Urinary bladder (tissue), 4 donors: Measurements from ENCODE around the gene TIPRL. TPM values are rescaled to one million over a fixed set of nuclear protein-coding genes. Genes with fewer than 3 reads are reported as not detected.

Experiments used
- DNase-seq: peaks from one replicate; pipeline ENCODE4 v3.0.0-alpha.2; 2015; ENCODE audit errors: extremely low spot score
- H3K27ac ChIP-seq: one replicate; pipeline ENCODE4 v1.5.1; 2013; ENCODE audit warnings: low read depth, mild to moderate bottlenecking, moderate library complexity
- H3K36me3 ChIP-seq: one replicate; pipeline ENCODE4 v1.6.1; 2013; ENCODE audit warnings: mild to moderate bottlenecking, moderate library complexity; ENCODE audit not compliant: insufficient read depth
- H3K4me1 ChIP-seq: one replicate; pipeline ENCODE4 v1.6.1; 2013; ENCODE audit warnings: mild to moderate bottlenecking, moderate library complexity; ENCODE audit not compliant: insufficient read depth
- H3K4me3 ChIP-seq: one replicate; pipeline ENCODE4 v1.5.1; 2013; ENCODE audit warnings: low read depth, low read length
- WGBS: extraction: QIAGEN DNeasy Blood & Tissue Kit; methylation state at CpG from one replicate; pipeline ENCODE4 v1.1.7; 2013; 5-methylcytosine and 5-hydroxymethylcytosine counted together
- polyA plus RNA-seq: library from polyadenylated mRNA; stranded (reverse); fragments of 200-250 nt; gene quantifications from one replicate; pipeline ENCODE4 v1.2.3, GENCODE V29; 2013
- small RNA-seq: library from RNA; depleted of rRNA; stranded (forward); fragments of <200 nt; gene quantifications from one replicate; pipeline ENCODE3, GENCODE V24; 2014
- total RNA-seq: library from RNA; depleted of rRNA; stranded (reverse); fragments of >200 nt; gene quantifications from one replicate; pipeline ENCODE4 v1.2.3, GENCODE V29; 2014
- donor health status: healthy with polysubstance abuse.
- donor health status: healthy.

TIPRL gene
- total and polyA plus RNA-seq, 2 donors: 24.6 to 58.9 TPM

GRCh38 chr1:168230709-168231108, 51.9 kb downstream of the TIPRL start:
- no peak overlapping the region for H3K4me3 ChIP-seq
- 94% methylated on average over 3 of the region's 3 CpGs for WGBS
- H3K4me1 ChIP-seq: peaks cover 1% of the 10 kb centered on the region
- H3K27ac ChIP-seq: no peak overlapping the region
- H3K36me3 ChIP-seq: no peaks in the 10 kb centered on the region
- DNase-seq: no peak

GRCh38 chr1:168234846-168235547, 56.2 kb downstream of the TIPRL start:
- Histone ChIP-seq H3K4me3 (no peak overlapping the region), H3K36me3 (no peaks in the 10 kb centered on the region), H3K4me1 (no peaks in the 10 kb centered on the region), H3K27ac (no peak overlapping the region)
- no peak for DNase-seq
- WGBS: 92% methylated on average over 8 of the region's 8 CpGs

- Histone ChIP-seq H3K4me3 (no peak overlapping the region), H3K4me1 (no peaks in the 10 kb centered on the region), H3K27ac (no peak overlapping the region), H3K36me3 (no peaks in the 10 kb centered on the region)
- DNase-seq: no peak
Observed at GRCh38 chr1:168235548-168235885, 56.8 kb downstream of the TIPRL start.

- no peaks in the 10 kb centered on the region for H3K4me1 ChIP-seq
- no peaks in the 10 kb centered on the region for H3K36me3 ChIP-seq
- H3K27ac ChIP-seq: no peak overlapping the region
- 84% methylated on average over 3 of the region's 3 CpGs for WGBS
- no peak overlapping the region for H3K4me3 ChIP-seq
- no peak for DNase-seq
Observed at GRCh38 chr1:168235937-168236336, 57.2 kb downstream of the TIPRL start.

GRCh38 chr1:168236836-168237611, 58.3 kb downstream of the TIPRL start:
- Histone ChIP-seq H3K27ac (no peak overlapping the region), H3K36me3 (no peaks in the 10 kb centered on the region)

GRCh38 chr1:168243198-168243597, 64.4 kb downstream of the TIPRL start:
- Histone ChIP-seq H3K4me3 (no peak overlapping the region), H3K27ac (no peak overlapping the region), H3K4me1 (no peaks in the 10 kb centered on the region), H3K36me3 (peaks cover 2% of the 10 kb centered on the region)
- no peak for DNase-seq
- WGBS: 14% methylated on average over 2 of the region's 2 CpGs

More at GRCh38 chr1:168236836-168237611, 58.3 kb downstream of the TIPRL start:
- 87% methylated on average over 7 of the region's 7 CpGs for WGBS
- DNase-seq: no peak
- no peaks in the 10 kb centered on the region for H3K4me1 ChIP-seq
- H3K4me3 ChIP-seq: no peak overlapping the region

- no peak overlapping the region for H3K27ac ChIP-seq
- H3K4me1 ChIP-seq: no peaks in the 10 kb centered on the region
- no peak overlapping the region for H3K4me3 ChIP-seq
- WGBS: 12% methylated on average over 3 of the region's 3 CpGs
- no peak for DNase-seq
- peaks cover 2% of the 10 kb centered on the region for H3K36me3 ChIP-seq
Observed at GRCh38 chr1:168243636-168244212, 65.0 kb downstream of the TIPRL start.

GRCh38 chr1:168245042-168245441, 66.3 kb downstream of the TIPRL start:
- no peak for DNase-seq
- peaks cover 2% of the 10 kb centered on the region for H3K36me3 ChIP-seq
- no peak overlapping the region for H3K4me3 ChIP-seq
- no peaks in the 10 kb centered on the region for H3K4me1 ChIP-seq
- WGBS: 91% methylated on average over 3 of the region's 3 CpGs
- H3K27ac ChIP-seq: no peak overlapping the region

GRCh38 chr1:168246506-168246905, 67.7 kb downstream of the TIPRL start:
- H3K4me3 ChIP-seq: no peak overlapping the region
- peaks cover 2% of the 10 kb centered on the region for H3K36me3 ChIP-seq
- H3K4me1 ChIP-seq: no peaks in the 10 kb centered on the region
- no peak for DNase-seq
- no peak overlapping the region for H3K27ac ChIP-seq
- 85% methylated on average over 5 of the region's 5 CpGs for WGBS

Small RNA genes within 50 kb of the gene (small RNA-seq; reads per million reads assigned to genes)
- gene AL021397.1: not detected

Other genes with a start within 250 kb of the TIPRL start
- 114 TPM for gene DCAF6, start 242.3 kb upstream of the TIPRL start, total RNA-seq
- 39.3 TPM for gene DCAF6, start 242.3 kb upstream of the TIPRL start, polyA plus RNA-seq
- gene MPC2, start 241.9 kb upstream of the TIPRL start, total RNA-seq: 41.7 TPM
- gene MPC2, start 241.9 kb upstream of the TIPRL start, polyA plus RNA-seq: 48.4 TPM
- 20.5 TPM for gene GPR161, start 42.0 kb upstream of the TIPRL start, total RNA-seq
- 13.6 TPM for gene GPR161, start 42.0 kb upstream of the TIPRL start, polyA plus RNA-seq
- 41.9 TPM for gene SFT2D2, start 47.0 kb downstream of the TIPRL start, total RNA-seq
- 5.9 TPM for gene SFT2D2, start 47.0 kb downstream of the TIPRL start, polyA plus RNA-seq
- 1.1 TPM for gene TBX19, start 101.9 kb downstream of the TIPRL start, total RNA-seq
- 1.8 TPM for gene TBX19, start 101.9 kb downstream of the TIPRL start, polyA plus RNA-seq